ENCODE measurements around the gene KCTD15.

GRCh38 chr19:33803383-33803782 is 6.7 kb downstream of the KCTD15 start:
- TF ChIP-seq FOXM1 (IDR thresholded peaks at IDR 0.05; ENCODE audit: borderline replicate concordance, low read depth) = no peak
- TF ChIP-seq YY1 (IDR thresholded peaks at IDR 0.05; ENCODE audit: low read depth) = no peak
- TF ChIP-seq TCF12 (IDR thresholded peaks at IDR 0.05; ENCODE audit: low read depth) = no peak
- TF ChIP-seq RAD21 (IDR thresholded peaks at IDR 0.05; ENCODE audit: low read depth) = no peak
- no peak for TF ChIP-seq CEBPB (IDR thresholded peaks at IDR 0.05)
- TF ChIP-seq REST (IDR thresholded peaks at IDR 0.05; ENCODE audit: low read depth) = no peak
- no peak for TF ChIP-seq EP300 (IDR thresholded peaks at IDR 0.05; ENCODE audit: borderline replicate concordance)
- TF ChIP-seq EGR1 (IDR thresholded peaks at IDR 0.05) = no peak
- no peak for TF ChIP-seq ZBTB7A (IDR thresholded peaks at IDR 0.05; ENCODE audit: low read depth)
- TF ChIP-seq CREB1 (IDR thresholded peaks at IDR 0.05; ENCODE audit: low read depth) = no peak
